Endometrial microvascular endothelial cells (primary cell): ENCODE results near the gene SACM1L. TPM values are rescaled to one million over a fixed set of nuclear protein-coding genes. Genes with fewer than 3 reads are reported as not detected.

Experiments
- in situ Hi-C: cut with HindIII; loops from 2 replicates; pipeline ENCODE4 v1.10.0; 2017; ENCODE audit warnings: low sequenced_read_pairs, low pct_unique_long_range_greater_than_20kb; ENCODE audit errors: inconsistent ontology term
- total RNA-seq: library from RNA; depleted of rRNA; stranded (reverse); fragments of >200 nt; gene quantifications from one replicate; pipeline ENCODE4 v1.2.3, GENCODE V29; 2015; ENCODE audit errors: inconsistent ontology term

SACM1L gene, protein sequence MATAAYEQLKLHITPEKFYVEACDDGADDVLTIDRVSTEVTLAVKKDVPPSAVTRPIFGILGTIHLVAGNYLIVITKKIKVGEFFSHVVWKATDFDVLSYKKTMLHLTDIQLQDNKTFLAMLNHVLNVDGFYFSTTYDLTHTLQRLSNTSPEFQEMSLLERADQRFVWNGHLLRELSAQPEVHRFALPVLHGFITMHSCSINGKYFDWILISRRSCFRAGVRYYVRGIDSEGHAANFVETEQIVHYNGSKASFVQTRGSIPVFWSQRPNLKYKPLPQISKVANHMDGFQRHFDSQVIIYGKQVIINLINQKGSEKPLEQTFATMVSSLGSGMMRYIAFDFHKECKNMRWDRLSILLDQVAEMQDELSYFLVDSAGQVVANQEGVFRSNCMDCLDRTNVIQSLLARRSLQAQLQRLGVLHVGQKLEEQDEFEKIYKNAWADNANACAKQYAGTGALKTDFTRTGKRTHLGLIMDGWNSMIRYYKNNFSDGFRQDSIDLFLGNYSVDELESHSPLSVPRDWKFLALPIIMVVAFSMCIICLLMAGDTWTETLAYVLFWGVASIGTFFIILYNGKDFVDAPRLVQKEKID
- total RNA-seq: 39.1 TPM

DNA sequence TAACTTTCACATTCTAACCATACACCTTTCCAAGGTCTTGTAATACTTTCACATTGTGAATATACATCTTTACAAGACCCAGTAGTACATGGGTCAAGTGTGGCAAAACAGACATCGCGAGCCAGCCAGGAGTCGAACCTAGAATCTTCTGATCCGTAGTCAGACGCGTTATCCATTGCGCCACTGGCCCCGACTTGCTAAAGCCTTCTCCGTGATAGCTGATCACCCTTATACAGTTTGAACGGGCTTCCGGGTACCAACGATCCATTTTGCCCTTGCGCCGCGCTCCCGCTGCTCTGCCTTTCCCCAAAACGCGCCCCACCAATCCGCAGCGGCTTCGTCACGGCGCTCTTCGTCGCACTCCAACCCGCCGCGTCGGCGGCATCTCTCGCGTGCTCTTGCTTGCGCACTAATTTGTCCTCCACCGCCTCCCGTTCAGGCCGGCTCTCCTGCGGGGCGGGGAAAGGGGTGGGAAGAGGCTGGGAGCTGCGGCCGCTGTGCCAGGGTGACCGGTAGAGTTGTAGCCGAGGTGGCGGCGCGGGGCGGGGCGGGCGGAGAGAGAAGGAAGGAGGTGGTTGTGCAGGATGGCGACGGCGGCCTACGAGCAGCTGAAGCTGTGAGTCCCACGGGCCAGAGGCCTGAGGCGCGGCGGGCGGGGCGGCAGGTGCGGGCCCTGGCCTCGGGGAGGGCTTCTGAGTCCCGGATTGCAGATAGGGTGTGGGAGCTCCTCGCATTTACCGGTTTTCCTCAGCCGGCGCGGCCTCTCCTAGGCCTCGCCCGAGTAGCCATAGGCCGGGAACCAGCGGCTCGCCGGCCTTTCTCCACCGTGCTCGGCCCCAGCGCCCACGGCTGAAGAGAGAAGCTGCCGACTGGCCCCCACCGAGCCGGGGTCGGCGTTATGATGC, at the start of gene SACM1L:
Gene SACM1L, plus strand, starts transcription at position 515 of the 905 bp plus-strand sequence. Its CDS starts 70 bp downstream, at position 585.
- in situ Hi-C loops: no loop called here

DNA sequence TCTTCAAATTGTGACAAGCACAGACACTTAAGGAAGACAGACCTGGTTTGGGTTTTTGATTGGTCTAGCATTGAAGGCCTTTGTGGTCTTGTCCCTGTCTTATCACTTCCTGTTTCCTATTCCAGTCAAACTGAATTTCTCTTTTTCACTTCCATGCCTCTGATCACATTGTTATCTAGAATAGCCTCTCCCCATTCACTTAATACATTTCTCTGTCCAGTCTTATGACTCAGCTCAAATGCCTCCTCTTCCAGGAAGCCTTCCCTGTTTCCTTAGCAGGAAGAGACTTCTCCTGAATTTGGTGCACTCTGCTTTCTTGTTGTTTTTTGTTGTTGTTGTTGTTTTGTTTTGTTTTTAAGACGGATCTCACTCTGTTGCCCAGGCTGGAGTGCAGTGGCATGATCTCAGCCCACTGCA, 49.1 kb upstream of the SACM1L start:
- in situ Hi-C loops: no loop called here

DNA sequence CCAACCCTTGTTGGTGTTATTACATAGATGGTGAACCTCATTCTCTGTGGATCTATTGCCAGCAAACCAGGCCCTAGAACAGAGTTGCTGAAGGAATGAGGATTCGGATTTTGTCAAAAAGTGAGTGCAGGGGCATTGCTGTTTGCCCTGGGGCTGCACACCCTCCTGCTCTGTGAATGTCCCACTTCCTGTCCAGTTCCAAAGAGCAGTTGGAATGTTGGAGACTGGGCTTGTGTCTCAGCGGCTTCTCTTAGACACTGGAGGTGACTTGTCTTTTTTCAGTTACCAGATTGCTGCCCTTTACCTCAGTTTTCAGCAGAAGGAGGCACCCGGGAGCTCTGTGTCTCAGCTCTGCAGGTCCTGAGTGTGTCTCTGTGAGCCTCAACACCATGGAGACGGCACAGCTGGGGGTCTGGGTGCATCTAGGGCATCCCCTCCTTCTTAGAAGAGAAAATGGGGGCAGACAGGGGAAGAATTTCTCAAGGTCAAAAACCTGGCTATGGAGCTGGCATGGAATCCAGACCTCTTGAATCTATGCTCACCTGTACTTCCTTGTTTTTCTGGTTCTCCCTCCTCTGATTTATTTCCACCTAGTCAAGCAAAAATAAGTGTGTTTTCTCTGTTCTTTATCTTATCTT, 48.4 kb upstream of the SACM1L start:
- in situ Hi-C loops: no loop called here

DNA sequence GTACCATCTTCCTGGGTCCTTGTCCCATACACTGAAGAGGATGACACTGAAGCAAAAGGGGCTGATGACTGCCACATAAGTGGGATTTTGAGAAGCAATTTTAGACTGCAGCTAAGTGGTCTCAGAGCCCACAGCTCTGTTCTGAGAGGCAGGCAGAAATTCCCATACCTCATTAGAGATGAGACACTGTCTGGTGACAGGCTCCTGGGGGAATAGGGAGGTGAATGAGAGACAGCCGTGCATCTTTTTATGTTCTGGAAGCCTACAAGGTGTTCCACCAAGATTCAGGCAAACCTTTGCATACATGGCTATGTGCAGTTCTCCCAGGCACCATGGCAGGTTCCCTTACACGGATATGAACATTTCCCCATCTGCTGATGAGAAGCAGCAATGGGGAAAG, 47.4 kb upstream of the SACM1L start:
- in situ Hi-C loops: no loop called here

DNA sequence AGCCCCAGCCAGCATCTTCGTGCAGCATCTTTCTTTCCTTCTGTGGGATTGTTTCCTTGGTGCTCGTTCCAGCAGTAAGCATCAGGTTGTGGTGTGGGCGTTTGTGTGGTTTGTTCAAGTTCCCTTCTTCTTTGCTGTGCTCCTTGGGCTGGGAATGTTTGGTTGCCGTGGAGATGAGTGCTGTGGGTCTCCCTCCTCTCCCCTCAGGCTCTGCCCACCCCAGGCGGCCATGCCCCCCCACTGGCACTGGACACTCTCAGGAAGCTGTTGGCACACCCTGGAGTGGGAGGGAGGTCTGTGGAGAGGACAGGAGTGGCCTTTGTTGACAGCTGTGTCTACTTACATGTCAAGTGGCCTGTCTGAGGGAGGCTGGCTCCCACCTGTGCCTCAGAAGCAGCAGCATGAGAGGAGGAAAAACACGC, 46.5 kb upstream of the SACM1L start:
- in situ Hi-C loops: no loop called here

DNA sequence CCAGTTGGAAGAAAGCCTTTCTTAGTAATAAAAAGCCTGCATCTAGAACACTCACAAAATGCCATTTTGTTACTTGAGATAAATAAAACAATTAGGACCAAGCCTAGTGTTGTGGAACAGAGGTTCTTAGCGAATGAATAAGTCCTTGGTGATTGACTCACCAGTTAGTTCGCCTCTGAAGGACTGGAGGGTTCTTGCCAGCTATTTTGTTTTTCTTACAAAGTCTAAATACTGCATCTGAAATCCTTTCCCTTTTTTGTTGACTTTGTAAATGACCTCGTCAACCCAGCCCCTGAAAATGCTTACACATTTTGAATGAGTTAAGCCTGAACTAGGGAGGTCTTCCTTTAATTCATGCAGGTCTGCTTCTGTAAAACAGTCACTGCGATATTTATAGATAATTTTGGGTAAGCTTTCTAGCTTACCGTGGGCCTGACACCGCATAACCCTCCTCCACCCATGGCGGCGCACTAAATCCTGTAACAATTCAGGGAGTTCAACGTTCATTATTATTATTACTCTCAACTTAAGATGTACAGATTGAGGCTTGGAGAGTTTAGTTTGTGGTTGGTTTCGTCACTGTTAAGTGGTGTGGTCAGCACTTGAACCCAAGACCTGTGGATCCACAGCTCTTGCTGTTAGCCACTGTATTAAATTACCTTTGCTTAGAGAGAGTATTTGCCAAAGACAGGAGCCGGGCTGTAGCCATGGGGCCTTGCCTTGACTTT, 45.0 kb upstream of the SACM1L start:
- in situ Hi-C loops: no loop called here

DNA sequence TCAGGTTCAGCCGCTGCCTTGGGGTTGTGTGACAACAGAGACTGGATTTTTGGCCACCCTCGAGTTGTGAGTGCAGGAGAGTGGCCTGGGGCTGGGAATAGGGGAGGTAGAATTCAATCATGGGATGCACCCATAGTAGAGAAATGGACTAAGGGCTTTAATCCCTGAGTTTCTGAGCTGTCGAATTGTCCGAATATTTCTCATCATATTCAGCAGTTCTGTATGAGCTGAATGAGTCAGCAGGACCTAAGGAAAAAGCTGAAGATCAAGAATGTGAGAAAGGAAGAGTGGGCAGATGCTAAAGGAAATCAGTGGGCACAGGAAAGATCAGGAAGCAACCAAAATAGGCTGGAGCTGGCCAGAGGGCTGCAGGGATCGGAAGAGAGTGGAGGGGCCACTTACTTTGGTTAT, 44.4 kb upstream of the SACM1L start:
- in situ Hi-C loops: no loop called here

DNA sequence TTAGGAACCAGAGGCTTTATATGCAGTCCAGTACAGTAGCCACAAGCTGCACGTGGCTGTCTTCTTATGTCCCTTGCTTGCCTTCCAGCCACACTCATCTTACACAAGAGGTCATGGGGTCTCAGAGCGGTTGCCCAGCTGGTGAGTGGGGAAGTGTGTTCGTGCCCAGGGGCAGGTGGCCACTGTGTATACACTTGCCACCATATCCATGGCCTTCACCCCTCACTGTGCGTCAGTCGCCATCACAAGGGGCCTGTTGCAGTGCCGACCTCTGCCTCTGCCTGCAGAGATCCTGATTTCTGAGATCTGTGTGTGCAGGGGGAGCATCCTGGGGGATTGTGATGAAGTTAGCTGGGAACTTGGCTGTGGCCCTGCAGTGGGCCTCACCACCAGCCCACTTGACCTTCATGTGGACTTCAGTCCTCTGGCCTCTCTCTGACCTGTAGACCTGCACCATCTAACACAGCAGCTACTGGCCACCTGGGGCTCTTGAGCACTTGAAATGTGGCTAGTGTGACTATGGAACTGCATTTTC, 43.1 kb upstream of the SACM1L start:
- in situ Hi-C loops: no loop called here

DNA sequence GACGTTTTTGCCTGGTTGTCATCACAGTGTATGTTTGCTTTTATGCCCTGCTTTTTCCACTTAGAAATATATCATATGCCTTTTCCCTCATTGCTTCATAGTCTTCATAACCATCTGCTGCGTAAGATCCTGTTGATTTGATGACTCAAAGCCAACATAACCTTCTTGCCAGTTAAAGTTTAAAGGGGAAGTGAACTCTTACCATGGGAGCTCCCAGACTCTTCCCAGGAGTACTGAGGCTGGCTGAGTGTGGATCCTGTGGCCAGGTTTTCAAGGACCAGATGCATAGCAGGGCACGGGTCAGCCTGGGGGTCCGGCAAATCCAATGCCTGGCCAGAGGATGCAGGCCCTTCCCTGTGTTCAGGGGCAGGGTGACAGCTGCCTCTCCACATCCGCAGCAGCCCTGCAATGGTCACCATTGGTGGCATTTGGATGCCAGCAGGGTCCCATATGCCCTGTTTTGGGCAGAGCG, 42.0 kb upstream of the SACM1L start:
- in situ Hi-C loops: no loop called here

DNA sequence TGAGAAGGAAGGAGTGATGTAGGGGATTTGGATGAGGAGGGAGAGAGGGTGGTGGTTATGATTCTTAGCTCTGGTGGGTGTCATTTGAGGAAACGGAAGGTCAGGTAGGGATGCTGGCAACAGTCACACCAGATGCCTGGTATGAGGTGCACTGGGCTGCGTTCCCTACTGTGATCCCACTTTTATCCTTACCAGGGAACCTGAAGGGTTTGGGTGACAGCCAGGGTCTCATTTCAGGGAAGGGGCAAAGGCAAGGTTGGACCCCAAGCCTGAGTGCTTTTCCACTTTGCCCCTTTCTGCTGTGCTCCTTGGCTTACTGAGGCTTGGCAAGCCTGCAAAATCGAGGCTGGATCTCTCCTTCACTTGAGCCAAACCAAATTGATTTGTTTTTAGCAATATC, 36.0 kb upstream of the SACM1L start:
- in situ Hi-C loops: loop anchor here (25.0 kb wide), 2 partner anchors 141 to 616 kb away; partner anchors contain the start of gene CLEC3B

DNA sequence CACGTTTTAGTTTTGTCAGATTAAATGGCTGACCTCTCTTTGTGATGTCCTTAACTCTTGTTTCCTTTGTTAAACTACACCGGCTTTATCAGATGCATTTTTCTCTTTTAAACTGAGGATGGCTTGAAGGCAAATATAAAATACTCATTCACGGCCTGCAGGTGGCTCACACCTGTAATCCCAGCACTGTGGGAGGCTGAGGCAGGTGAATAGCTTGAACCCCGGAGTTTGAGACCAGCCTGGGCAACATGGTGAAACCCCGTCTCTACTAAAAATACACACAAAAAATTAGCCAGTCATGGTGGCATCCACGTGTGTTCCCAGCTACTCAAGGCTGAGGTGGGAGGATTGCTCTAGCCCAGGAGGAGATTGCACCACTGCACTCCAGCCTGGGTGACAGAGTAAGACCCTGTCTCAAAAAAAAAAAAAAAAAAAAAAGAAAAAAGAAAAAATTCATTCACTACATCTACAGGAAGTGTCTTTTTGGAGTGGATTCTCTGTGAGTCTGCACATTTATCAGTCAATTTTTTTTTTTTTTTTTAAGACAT, 34.7 kb upstream of the SACM1L start:
- in situ Hi-C loops: loop anchor here (25.0 kb wide), 2 partner anchors 142 to 617 kb away; partner anchors contain the start of gene CLEC3B

DNA sequence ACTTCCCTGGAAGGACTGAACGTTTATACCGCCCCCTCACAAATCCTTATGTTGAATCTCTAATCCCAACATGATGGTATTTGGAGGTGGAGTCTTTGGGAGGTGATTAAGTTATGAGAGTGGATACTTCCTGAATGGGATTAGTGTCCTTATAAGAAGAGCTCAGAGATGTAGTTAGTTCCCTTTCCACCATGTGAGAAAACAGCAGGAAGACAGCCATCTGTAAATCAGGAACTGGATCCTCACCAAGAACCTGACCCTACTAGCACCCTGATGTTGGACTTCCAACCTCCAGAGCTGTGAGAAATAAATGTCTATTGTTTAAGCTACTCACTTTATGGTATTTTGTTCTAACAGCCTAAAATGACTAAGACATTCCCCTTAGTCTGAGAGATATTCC, 33.3 kb upstream of the SACM1L start:
- in situ Hi-C loops: loop anchor here (25.0 kb wide), 2 partner anchors 144 to 619 kb away; partner anchors contain the start of gene CLEC3B

DNA sequence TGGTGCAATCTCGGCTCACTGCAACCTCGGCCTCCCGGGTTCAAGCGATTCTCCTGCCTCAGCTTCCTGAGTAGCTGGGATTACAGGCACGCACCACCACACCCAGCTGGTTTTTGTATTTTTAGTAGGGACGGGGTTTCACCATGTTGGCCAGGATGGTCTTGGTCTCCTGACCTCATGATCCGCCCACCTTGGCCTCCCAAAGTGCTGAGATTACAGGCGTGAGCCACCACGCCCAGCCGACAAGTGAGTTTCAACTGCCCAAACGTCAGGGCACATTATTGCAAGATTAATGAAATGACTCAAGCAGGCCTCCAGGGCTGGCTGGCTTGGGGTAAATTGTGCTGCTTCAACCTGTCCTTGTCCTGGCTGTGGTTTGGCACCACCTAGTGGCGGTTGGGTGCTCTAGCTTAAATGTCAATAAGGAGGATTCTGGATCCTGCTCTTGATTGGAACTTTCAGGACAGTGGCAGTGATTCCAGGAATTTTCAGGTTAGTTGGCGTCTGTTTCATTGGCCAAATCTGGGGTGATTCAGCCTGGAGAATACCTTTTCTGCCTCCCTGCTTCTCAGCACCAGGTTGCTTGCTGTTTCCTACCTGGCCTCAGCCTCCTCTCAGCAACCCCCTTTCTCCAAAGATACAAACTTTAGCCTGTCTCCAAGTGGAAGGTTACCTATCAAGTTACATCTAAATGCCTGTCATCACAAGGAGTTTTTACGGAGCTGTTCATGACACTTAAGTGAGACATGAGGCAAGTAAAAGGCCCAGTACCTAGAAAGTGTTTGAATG, 32.4 kb upstream of the SACM1L start:
- in situ Hi-C loops: loop anchor here (25.0 kb wide), 2 partner anchors 144 to 619 kb away; partner anchors contain the start of gene CLEC3B

DNA sequence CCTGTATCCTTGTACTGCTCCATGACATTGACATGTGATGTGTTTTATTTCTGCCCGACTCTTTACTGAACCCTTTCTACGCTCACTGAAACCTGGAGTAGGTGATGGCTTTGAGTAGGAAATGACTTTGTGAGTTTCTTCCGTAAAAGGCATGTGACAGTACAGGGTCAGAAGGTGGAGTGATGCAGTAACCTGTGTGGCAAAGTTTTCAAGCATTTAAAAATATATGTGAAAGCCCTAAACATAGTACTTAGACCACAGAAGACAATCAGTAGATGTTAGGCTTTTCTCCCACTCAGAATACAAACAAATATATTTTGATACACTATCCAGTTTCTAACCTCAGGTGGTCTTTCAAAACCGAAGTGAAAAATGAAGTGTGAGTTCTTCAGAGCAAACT, 31.3 kb upstream of the SACM1L start:
- in situ Hi-C loops: loop anchor here (25.0 kb wide), 2 partner anchors 146 to 621 kb away; partner anchors contain the start of gene CLEC3B

DNA sequence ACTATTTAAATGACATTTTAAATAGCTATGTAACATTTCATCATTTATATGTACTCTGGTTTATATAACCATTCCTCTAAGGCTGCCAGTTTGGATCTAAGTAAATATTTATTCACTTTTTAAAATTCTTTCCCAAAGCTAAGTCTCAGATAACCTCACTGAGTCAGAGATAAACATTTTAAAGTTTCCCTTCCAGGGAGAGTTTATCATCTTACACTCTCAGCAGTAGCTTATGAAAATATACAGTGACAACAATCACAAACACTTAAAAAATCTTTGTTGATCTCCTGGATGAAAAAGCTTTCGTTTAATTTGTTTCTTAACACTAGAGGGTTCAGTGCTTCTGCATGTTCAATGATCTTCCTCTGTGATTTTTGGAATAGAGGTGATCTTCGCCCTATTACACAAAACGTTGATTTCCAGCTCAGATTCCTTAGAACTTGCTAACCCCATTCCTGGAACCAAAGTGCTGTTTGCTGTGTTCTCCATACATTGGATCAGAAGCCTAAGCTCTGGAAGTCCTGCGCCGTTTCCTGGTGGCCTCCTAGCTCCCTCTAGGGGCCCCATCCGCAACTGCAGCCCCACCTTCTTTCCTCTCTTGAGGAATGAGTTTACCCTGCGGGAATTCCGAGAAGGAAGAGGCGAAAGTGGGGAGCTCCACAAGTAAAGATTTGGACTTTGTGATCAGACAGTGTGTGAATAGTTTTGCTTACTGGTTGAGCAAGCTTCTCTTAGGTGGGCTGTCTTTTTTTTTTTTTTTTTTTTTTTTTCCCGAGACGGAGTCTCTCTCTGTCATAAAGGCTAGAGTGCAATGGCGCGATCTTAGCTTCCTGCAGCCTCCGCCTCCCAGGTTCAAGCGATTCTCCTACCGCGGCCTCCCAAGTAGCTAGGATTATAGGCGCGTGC, 29.3 kb upstream of the SACM1L start:
- in situ Hi-C loops: loop anchor here (25.0 kb wide), 2 partner anchors 148 to 623 kb away; partner anchors contain the start of gene CLEC3B

DNA sequence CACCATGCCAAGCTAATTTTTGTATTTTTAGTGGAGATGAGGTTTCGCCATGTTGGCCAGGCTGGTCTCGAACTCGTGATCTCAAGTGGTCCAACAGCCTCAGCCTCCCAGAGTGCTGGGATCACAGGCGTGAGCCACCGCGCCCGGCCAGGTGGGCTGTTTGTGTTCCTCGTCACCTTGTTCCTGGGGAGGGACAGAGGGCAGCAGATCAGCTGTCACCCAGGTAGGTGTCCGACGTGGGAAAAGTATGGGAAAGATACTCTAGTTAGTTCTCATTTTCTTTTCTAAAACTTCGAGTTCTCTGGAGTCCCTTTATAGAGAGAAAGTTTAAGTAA, 28.7 kb upstream of the SACM1L start:
- in situ Hi-C loops: loop anchor here (25.0 kb wide), 2 partner anchors 148 to 623 kb away; partner anchors contain the start of gene CLEC3B
